K562 (cell line): ENCODE data around the gene SLC29A2. TPM values are rescaled to one million over a fixed set of nuclear protein-coding genes. Genes with fewer than 3 reads are reported as not detected.

ENCODE experiments used
- HDAC2 ChIP-seq: fragments of 450-650 bp; IDR thresholded peaks from 2 replicates; pipeline ENCODE4 v1.6.1; 2016; ENCODE audit warnings: mild to moderate bottlenecking
- HIVEP1 ChIP-seq: fragments of 250-450 bp; sonication (Bioruptor Pico); IDR thresholded peaks from 2 replicates; pipeline ENCODE4 v1.4.0; 2020; ENCODE audit warnings: mild to moderate bottlenecking
- HMGXB4 ChIP-seq: sonication (generic); formaldehyde crosslinking; IDR thresholded peaks from 2 replicates; pipeline ENCODE4 v1.8.1; 2023; ENCODE audit warnings: mild to moderate bottlenecking, missing genetic modification reagents
- LEF1 ChIP-seq: fragments of 450-650 bp; IDR thresholded peaks from 2 replicates; pipeline ENCODE4 v1.6.1; 2016; ENCODE audit warnings: mild to moderate bottlenecking
- MEIS2 ChIP-seq: fragments of 450-650 bp; IDR thresholded peaks from 2 replicates; pipeline ENCODE4 v1.6.1; 2014; ENCODE audit warnings: mild to moderate bottlenecking; ENCODE audit not compliant: partially characterized antibody
- MYNN ChIP-seq, 2 experiments: sonication (generic); formaldehyde crosslinking in 1 of 2; IDR thresholded peaks; 2 replicates each; pipeline versions ENCODE4 v1.5.0 to v1.6.1; 2016 to 2020; ENCODE audit warnings: antibody characterized with exemption in 1 of 2, missing genetic modification reagents in 1 of 2
- NELFE ChIP-seq: IDR thresholded peaks from 2 replicates; pipeline ENCODE4 v1.6.1; 2011; ENCODE audit warnings: mild to moderate bottlenecking; ENCODE audit not compliant: insufficient read depth, insufficient read length
- SOX6 ChIP-seq: fragments of 450-650 bp; IDR thresholded peaks from 2 replicates; pipeline ENCODE4 v1.6.1; 2014; ENCODE audit warnings: mild to moderate bottlenecking
- ZBTB40 ChIP-seq, 2 experiments: fragments of 450-650 bp in 1 of 2; sonication (generic) in 1 of 2; formaldehyde crosslinking in 1 of 2; IDR thresholded peaks; 2 replicates each; pipeline versions ENCODE4 v1.7.1 to v1.9.0; 2016 to 2022; ENCODE audit warnings: inconsistent platforms in 1 of 2, mild to moderate bottlenecking in 1 of 2, missing genetic modification reagents in 1 of 2
- ZNF174 ChIP-seq: fragments of 250-450 bp; sonication (Bioruptor Pico); IDR thresholded peaks from 2 replicates; pipeline ENCODE4 v1.4.0; 2020; ENCODE audit warnings: mild to moderate bottlenecking
- ZNF589 ChIP-seq: fragments of 200-800 bp; sonication (Bioruptor generic); IDR thresholded peaks from 2 replicates; pipeline ENCODE4 v1.6.1; 2016; ENCODE audit warnings: low read depth, missing genetic modification characterization, missing compliant biosample characterization
- ZNF592 ChIP-seq: fragments of 450-650 bp; IDR thresholded peaks from 2 replicates; pipeline ENCODE4 v1.6.1; 2017; ENCODE audit warnings: antibody characterized with exemption, mild to moderate bottlenecking
- polyA plus RNA-seq, 8 experiments: library from polyadenylated mRNA; depleted of rRNA in 4 of 8; stranded (reverse) in 5 of 8; unstranded in 3 of 8; fragments of >200 nt; fragmentation: Nextera tagmentation in 2 of 8; fragmentation: Illumina TruSeq in 1 of 8; extraction: Ambion mirVana in 2 of 8; extraction: Trizol in 1 of 8; gene quantifications; 2 replicates each; pipeline versions ENCODE4 v1.2.1 to v1.2.3, GENCODE V29; 2011 to 2014; ENCODE audit warnings: inconsistent platforms in 1 of 8, missing spikeins in 1 of 8
- total RNA-seq, 7 experiments: library from RNA; depleted of rRNA in 6 of 7; stranded (reverse); fragments of >200 nt in 6 of 7; fragmentation: Illumina TruSeq in 2 of 7; extraction: Trizol in 2 of 7; gene quantifications; 2 replicates each; pipeline versions ENCODE4 v1.2.1 to v1.2.3, GENCODE V29; 2011 to 2021; ENCODE audit warnings: low replicate concordance in 1 of 7

The SLC29A2 gene
- total and polyA plus RNA-seq, 9 of the 15 experiments (the other 6 are each of a cell fraction or from before 2014, with no cell fraction given): 2.4 to 48.6 (median 14.2) TPM

GRCh38 chr11:66344550-66345315 lies 26.8 kb downstream of the SLC29A2 start, which contains the start of gene BRMS1 (continued):
- TF ChIP-seq NELFE: no peak
- TF ChIP-seq ZNF592: no peak
- no peak for TF ChIP-seq LEF1
- no peak for TF ChIP-seq ZNF174
- TF ChIP-seq MYNN (IDR thresholded peaks at IDR 0.05): no peak
- TF ChIP-seq MYNN (CRISPR knock-in tag; IDR thresholded peaks at IDR 0.05): no peak
- TF ChIP-seq MEIS2: no peak
- TF ChIP-seq HMGXB4 (CRISPR knock-in tag): peak; percentile 40; the same call in 1 of the 2 replicates
- no peak for TF ChIP-seq HIVEP1
- TF ChIP-seq ZNF589: no peak
- TF ChIP-seq ZBTB40 (IDR thresholded peaks at IDR 0.05): peak; percentile 49
- TF ChIP-seq ZBTB40 (CRISPR knock-in tag; IDR thresholded peaks at IDR 0.05): no peak
- TF ChIP-seq SOX6: no peak
- TF ChIP-seq HDAC2: peak; percentile 95; the same call in 1 of the 2 replicates
